NB4 (cell line): ENCODE data around the gene RNASE3.
"Not testable (repeated sequence)": the region's sequence is repeated elsewhere in the genome, so short reads cannot be mapped to it uniquely, and the experiment has no call there.

Experiments
- CTCF ChIP-seq: IDR thresholded peaks from one replicate; pipeline ENCODE4 v1.5.1; 2012; ENCODE audit warnings: low read depth, low read length
- MAX ChIP-seq: IDR thresholded peaks from 2 replicates; pipeline ENCODE4 v1.6.1; 2011; ENCODE audit warnings: low read depth, low read length
- MYC ChIP-seq: IDR thresholded peaks from 2 replicates; pipeline ENCODE4 v1.6.1; 2011; ENCODE audit warnings: low read depth, low read length
- POLR2A ChIP-seq: IDR thresholded peaks from 2 replicates; pipeline ENCODE4 v1.6.1; 2011; ENCODE audit warnings: mild to moderate bottlenecking; ENCODE audit not compliant: insufficient read length; ENCODE audit errors: extremely low read depth

- not testable (repeated sequence) for TF ChIP-seq CTCF, POLR2A, MAX, MYC
Observed at GRCh38 chr14:20881229-20881628, 10.0 kb upstream of the RNASE3 start.
